HG03139 (cell line): ENCODE results near the gene TMEM120B.
"Not testable (repeated sequence)": the region's sequence is repeated elsewhere in the genome, so short reads cannot be mapped to it uniquely, and the experiment has no call there.

ENCODE experiments used
- ATAC-seq: cut with Tn5 transposase; IDR thresholded peaks from one replicate; pipeline ENCODE4 v1.9.1; 2021; ENCODE audit not compliant: unreplicated experiment

The TMEM120B gene

GRCh38 chr12:121789800-121790728 is 77.5 kb downstream of the TMEM120B start:
- peak; percentile 42 for ATAC-seq

GRCh38 chr12:121790785-121791184 is 78.2 kb downstream of the TMEM120B start:
- not testable (repeated sequence) for ATAC-seq

- no peak for ATAC-seq
Measured at GRCh38 chr12:121791671-121792551, 79.4 kb downstream of the TMEM120B start.

GRCh38 chr12:121792607-121793439 is 80.3 kb downstream of the TMEM120B start:
- ATAC-seq = no peak

- ATAC-seq = peak; percentile 9
Measured at GRCh38 chr12:121793440-121793837, 80.9 kb downstream of the TMEM120B start, which contains the start of gene RHOF. Gene RHOF, minus strand, starts transcription at chr12:121793688. Its CDS starts 55 bp downstream, at chr12:121793633.

DNA sequence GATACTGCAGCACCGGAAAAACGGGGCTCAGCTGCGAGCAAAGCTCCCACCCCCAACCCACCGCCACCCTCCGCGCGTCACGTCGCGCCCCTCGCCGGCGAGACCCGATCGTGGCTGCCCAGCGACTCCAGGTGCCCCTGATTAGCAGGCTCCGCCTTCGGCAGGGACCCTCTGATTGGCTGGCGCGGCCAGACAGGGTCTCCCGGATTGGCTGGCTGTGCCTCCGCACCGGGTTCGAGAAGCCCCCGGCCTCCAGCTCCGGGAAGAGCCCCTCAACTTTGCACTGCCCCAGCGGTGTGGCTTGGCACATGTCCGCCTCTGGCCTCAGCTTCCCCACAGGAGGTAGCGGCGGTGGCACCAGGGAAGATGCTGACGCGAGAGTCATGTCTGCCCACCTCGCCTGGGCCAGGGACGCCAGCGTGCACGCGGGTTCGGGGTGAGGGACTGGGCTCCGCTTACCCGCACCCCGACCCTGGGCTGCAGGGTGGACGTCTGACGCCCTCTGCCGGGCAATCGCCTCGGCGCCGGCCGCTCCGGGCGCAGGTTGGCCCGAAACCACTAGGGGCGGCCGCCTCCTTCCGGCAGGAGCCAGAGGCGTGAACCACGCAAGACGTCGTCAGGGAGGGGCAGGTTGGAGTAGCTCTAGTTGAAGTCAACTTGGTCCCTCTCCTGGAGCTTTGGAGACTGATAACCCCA is 81.4 kb downstream of the TMEM120B start:
- peak; percentile 35 for ATAC-seq

- ATAC-seq = no peak
Measured at GRCh38 chr12:121794534-121795033, 82.0 kb downstream of the TMEM120B start.

DNA sequence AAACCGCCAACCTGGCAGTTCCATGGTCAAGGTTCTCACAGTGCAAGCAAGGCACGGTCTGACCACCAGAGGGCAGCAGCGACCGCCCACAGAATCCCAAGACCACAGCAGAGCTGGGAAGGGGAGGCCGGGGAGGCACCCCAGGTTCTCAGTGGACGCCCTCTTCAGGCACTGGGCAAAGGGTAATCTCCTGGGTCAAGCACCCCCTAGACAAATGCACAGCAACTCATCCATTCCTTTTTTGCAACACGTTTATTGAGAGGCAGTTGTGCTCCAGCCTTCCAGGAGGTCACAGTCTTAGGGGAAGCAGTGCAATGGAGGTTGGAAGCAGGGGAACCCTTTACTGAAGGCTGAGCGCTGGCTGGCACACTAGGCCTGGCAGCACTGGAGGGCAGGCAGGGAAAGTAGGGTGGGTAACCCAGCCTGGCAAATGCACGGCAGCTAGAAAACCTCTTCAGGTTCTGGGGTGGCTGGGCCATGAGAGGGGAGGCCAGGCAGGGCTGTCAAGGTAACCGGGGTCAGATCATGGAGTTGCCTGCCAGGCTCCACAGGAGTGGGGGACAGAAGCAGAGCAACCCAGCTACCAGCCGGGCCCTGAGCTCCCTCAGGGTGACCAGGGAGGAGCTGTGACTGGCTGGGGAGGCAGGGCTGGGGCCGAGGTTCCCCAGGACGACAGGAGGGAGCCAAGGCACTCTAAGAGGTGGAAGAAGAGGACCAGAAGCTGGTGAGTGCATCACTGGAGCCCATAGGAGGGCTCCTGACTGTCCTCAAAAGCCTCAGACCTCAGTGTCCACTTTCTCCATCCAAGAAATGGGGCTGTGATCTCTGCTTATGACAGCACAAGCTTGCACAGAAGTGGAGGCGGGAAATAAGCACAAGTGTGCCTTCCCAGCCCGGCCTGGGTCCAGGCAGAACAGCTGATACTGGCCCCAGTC is 82.7 kb downstream of the TMEM120B start:
- ATAC-seq = no peak

DNA sequence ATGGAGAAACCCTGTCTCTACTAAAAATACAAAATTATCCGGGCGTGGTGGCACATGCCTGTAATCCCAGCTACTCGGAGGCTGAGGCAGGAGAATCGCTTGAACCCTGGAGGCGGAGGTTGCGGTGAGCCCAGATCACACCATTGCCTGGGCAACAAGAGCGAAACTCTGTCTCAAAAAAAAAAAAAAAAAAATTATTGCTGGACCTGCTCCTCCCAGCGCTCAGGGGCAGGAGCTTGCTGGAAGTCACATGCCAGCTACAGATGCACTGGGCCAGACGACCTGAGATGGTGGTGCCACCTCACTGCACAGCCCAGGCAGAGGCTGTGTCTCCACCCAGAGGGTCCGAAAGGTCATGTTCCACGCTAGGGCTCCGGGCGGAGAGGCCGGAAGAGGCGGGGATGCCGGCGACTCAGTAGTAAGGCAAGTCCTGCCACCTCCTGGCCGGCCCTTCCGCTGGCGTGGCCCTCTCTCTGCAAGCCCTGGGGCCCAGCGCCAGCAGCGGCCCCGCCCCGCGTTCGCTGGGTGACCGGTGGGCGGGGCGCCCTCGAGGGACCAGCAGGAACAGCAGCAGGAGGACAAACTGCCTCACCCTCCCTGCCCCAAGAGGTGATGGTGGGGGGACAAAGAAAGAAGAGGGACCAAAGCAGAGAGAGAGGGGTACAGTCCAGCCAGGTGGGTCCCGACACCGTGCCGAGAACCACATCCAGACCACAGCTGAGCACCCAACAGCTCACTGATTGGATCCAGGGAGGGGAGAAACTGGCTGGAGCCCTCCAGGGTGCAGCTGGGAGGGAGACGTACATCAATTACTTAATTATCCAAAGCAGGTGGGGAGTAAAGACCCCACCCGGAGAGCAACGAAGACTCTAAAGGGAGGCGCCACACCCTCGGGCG is 84.6 kb downstream of the TMEM120B start:
- no peak for ATAC-seq

GRCh38 chr12:121797937-121798786 is 85.6 kb downstream of the TMEM120B start:
- no peak for ATAC-seq

DNA sequence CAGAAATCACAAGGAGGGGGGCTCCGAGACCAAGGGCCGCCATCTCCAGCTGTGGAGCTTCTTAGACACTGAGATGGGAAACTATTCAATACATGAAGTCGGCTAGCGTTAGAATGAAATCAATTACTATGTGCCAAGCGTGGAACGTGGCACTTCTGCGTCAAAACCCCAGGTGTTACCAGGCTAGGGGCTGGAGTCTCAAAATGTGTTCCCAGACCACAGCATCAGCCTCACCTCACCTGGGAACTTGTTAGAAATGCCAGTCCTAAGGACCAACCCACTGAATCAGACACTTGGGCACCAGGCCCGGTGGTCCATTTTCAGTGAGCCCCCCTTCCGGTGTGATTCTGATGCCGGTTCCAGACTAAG is 86.2 kb downstream of the TMEM120B start:
- no peak for ATAC-seq

DNA sequence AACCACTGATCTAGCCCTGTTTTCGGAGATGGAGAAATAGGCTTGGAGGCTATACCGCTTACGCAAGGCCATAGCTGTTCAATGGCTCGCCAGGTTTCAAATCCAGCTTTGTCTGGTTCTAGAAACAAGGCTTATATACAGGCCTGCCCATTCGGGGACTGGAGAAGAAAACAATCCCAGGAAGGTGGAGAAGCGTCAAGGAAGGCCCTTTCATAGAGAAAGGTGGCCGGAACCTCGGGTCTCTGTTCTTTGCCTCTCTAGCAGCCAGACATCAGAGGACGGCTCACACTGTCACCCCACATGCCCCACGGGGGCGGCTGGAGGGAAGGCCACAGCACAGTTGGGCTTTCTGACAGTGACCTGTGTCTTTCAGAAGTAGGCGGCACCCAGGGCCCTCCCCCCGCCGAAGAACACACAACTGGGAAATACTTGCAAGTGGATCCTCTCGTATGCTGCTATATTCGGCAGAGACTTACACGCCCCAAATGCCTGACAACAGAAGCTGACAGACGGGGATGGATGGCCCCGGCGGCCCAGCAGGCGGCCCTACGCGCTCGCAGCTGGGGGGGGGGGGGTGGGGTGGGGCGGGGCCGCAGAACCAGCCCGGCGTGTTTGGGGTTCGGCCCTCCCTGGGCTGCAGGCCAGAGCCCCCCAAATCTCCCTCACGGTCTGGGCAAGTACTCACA is 86.7 kb downstream of the TMEM120B start:
- ATAC-seq = no peak

DNA sequence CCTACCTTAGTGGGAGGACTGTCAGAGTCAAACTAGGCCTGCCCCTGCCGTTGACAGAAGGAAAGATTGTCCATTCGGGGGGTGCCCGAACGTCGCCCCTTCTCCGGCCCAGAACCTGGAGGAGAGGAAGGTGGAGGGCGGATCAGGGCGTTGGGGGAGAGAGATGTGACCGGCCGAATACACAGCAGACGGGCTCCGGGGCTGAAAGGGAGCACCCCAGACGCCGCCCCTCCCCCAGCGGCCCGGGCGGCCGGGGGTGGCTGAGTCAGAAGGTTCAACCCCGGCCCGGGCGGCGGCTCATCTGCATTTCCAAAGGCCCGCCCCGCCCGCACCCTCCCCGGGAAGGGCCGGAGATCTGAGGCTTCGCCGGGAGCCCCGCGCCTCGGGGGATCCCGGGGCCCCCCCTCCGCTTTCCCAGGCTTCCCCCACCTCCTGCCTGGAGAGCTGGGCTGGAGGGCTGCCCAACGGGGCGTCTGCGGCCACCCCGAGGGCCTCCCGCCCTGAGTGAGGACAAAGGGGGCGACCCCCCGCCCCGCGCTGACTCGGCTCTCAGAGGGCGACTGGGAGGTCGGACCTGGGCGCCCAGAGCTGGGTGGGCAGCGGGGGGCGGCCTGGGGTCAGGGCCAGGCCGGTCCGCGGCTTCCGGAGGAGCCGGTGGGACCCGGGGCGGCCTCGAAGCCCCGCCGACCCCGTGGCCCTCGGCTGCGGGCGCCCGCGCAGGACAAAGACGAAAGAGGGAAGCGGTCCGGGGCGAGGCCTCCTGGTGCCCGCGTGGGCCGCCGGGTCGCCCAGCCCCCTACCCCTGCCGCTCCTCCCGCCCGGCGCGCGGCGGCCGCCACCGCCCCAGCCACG is 87.5 kb downstream of the TMEM120B start:
- no peak for ATAC-seq

GRCh38 chr12:121800694-121801594 is 88.4 kb downstream of the TMEM120B start:
- ATAC-seq = no peak
